GM12878 (cell line): Measurements from ENCODE around the gene UXS1. TPM values are rescaled to one million over a fixed set of nuclear protein-coding genes. Genes with fewer than 3 reads are reported as not detected.

Source experiments
- ATAC-seq: fragments of 200-7000 bp; cut with Tn5 transposase; 3 replicates; pipeline ENCODE4 v1.9.1; 2020; ENCODE audit warnings: mild to moderate bottlenecking, moderate library complexity
- BruUV-seq: library from RNA; stranded (reverse); fragments of 400-500 nt; replicated peaks from 2 replicates; lab custom pipeline; 2021; lab: Mats Ljungman, UMichigan
- CTCF ChIA-PET: fragments of 300-600 bp; sonication (Branson Sonifier 250); formaldehyde crosslinking; extraction: SDS; loops from one replicate; lab custom pipeline; 2021; ENCODE audit warnings: inconsistent platforms; lab: Yijun Ruan, JAX
- POLR2A ChIA-PET: fragments of 350-600 bp; formaldehyde crosslinking; extraction: SDS; loops from one replicate; lab custom pipeline; 2021; ENCODE audit warnings: inconsistent platforms; lab: Charles Lee
- RAD21 ChIA-PET: fragments of 300-600 bp; sonication (Branson Sonifier 250); formaldehyde crosslinking; loops from one replicate; lab custom pipeline; 2023; ENCODE audit warnings: antibody characterized with exemption; ENCODE audit not compliant: unreplicated experiment; lab: Charles Lee
- SMC1A ChIA-PET: fragments of 300-600 bp; sonication (Branson Sonifier 250); formaldehyde crosslinking; loops from one replicate; lab custom pipeline; 2023; ENCODE audit not compliant: unreplicated experiment, uncharacterized antibody; lab: Charles Lee
- DNase-seq: peaks from one replicate; pipeline ENCODE4 v3.0.0-alpha.2; 2011; ENCODE audit warnings: low read depth, low spot score
- FAIRE-seq: peaks from 3 replicates; lab custom pipeline; 2011; peaks lifted over from hg19 to GRCh38; lab: Jason Lieb, UNC
- H2AFZ ChIP-seq: 2 replicates; pipeline ENCODE4 v1.6.0; 2011; ENCODE audit warnings: low read depth, low read length, control low read depth; ENCODE audit not compliant: control insufficient read depth
- H3K27ac ChIP-seq: 2 replicates; pipeline ENCODE4 v1.5.1; 2011; ENCODE audit warnings: control low read depth; ENCODE audit not compliant: control insufficient read depth, insufficient read depth
- H3K27me3 ChIP-seq, 2 experiments: replicated peaks in 1 of 2; 2 replicates each; pipeline versions ENCODE4 v1.6.0 to v1.6.1; 2011; ENCODE audit warnings: low read length in 1 of 2; ENCODE audit not compliant: control insufficient read depth in 2 of 2, insufficient read depth in 2 of 2
- H3K36me3 ChIP-seq, 2 experiments: 2 replicates each; pipeline ENCODE4 v1.5.1; 2011; ENCODE audit warnings: low read length in 1 of 2; ENCODE audit not compliant: control insufficient read depth in 2 of 2, insufficient read depth in 2 of 2
- H3K4me1 ChIP-seq: 2 replicates; pipeline ENCODE4 v1.6.1; 2011; ENCODE audit warnings: mild to moderate bottlenecking, low read length, moderate library complexity, mixed read lengths; ENCODE audit not compliant: control insufficient read depth, insufficient read depth
- H3K4me2 ChIP-seq: 2 replicates; pipeline ENCODE4 v1.6.0; 2011; ENCODE audit warnings: control low read depth; ENCODE audit not compliant: control insufficient read depth, insufficient read depth
- H3K4me3 ChIP-seq: fragments of 200-600 bp; sonication (generic); 2 replicates; pipeline ENCODE4 v1.5.1; 2016
- H3K79me2 ChIP-seq: 2 replicates; pipeline ENCODE4 v1.6.0; 2011; ENCODE audit warnings: low read length; ENCODE audit not compliant: control insufficient read depth, insufficient read depth
- H3K9ac ChIP-seq: 2 replicates; pipeline ENCODE4 v1.8.0; 2011; ENCODE audit warnings: low read length, control low read depth, mixed read lengths; ENCODE audit not compliant: control insufficient read depth, insufficient read depth
- H3K9me3 ChIP-seq: replicated peaks from 3 replicates; pipeline ENCODE4 v1.5.1; 2011; ENCODE audit warnings: mild to moderate bottlenecking, low read length; ENCODE audit not compliant: control insufficient read depth, insufficient read depth
- H4K20me1 ChIP-seq: 2 replicates; pipeline ENCODE4 v1.6.0; 2011; ENCODE audit not compliant: control insufficient read depth, insufficient read depth
- BRCA1 ChIP-seq: IDR thresholded peaks from 2 replicates; pipeline ENCODE4 v1.6.1; 2011; ENCODE audit warnings: low read depth, low read length, improper control_type of control experiment
- HDGF ChIP-seq: fragments of 450-650 bp; IDR thresholded peaks from 2 replicates; pipeline ENCODE4 v1.6.1; 2016; ENCODE audit warnings: antibody characterized with exemption
- KDM1A ChIP-seq: fragments of 200-600 bp; sonication (generic); IDR thresholded peaks from 2 replicates; pipeline ENCODE4 v1.6.1; 2016; ENCODE audit warnings: borderline replicate concordance
- MEF2B ChIP-seq: fragments of 450-650 bp; IDR thresholded peaks from 2 replicates; pipeline ENCODE4 v1.6.1; 2018; ENCODE audit warnings: mild to moderate bottlenecking, moderate library complexity; ENCODE audit not compliant: partially characterized antibody, poor library complexity, severe bottlenecking
- MYB ChIP-seq: fragments of 150-350 bp; IDR thresholded peaks from 2 replicates; pipeline ENCODE4 v1.6.1; 2014; ENCODE audit warnings: mild to moderate bottlenecking, low read depth, low read length, borderline replicate concordance
- NFIC ChIP-seq: IDR thresholded peaks from 2 replicates; pipeline ENCODE4 v1.6.1; 2012; ENCODE audit warnings: low read depth, mild to moderate bottlenecking, inconsistent platforms, low read length, moderate library complexity
- NR2C1 ChIP-seq: fragments of 450-650 bp; IDR thresholded peaks from 2 replicates; pipeline ENCODE4 v1.6.1; 2017; ENCODE audit warnings: antibody characterized with exemption, mild to moderate bottlenecking, moderate library complexity
- PML ChIP-seq: IDR thresholded peaks from 2 replicates; pipeline ENCODE4 v1.6.1; 2012; ENCODE audit warnings: low read length, inconsistent platforms
- POLR2AphosphoS2 ChIP-seq: IDR thresholded peaks from 2 replicates; pipeline ENCODE4 v1.6.1; 2011; ENCODE audit warnings: low read depth, mild to moderate bottlenecking, low read length, improper control_type of control experiment, moderate library complexity
- RAD21 ChIP-seq: IDR thresholded peaks from 2 replicates; pipeline ENCODE4 v1.6.1; 2011; ENCODE audit warnings: mild to moderate bottlenecking, low read depth, low read length, moderate library complexity; ENCODE audit not compliant: insufficient read depth
- TBL1XR1 ChIP-seq: IDR thresholded peaks from 2 replicates; pipeline ENCODE4 v1.6.1; 2012; ENCODE audit warnings: low read depth, low read length, improper control_type of control experiment
- TCF3 ChIP-seq: IDR thresholded peaks from 2 replicates; pipeline ENCODE4 v1.6.1; 2012; ENCODE audit warnings: low read depth, mild to moderate bottlenecking, low read length, borderline replicate concordance; ENCODE audit not compliant: insufficient read depth
- WGBS: methylation state at CpG from one replicate; pipeline ENCODE4 v1.1.6; 2016; ENCODE audit warnings: low lambda C conversion rate; ENCODE audit not compliant: insufficient replicate concordance, insufficient coverage; ENCODE audit errors: missing lambda C conversion rate; 5-methylcytosine and 5-hydroxymethylcytosine counted together
- in situ Hi-C: fragments of 300-500 bp; cut with MboI; formaldehyde crosslinking; loops from 9 replicates; pipeline ENCODE4 v1.14.3; 2018; ENCODE audit warnings: mixed read lengths
- intact Hi-C: fragments of 100-400 bp; cut with micrococcal nuclease; formaldehyde crosslinking; loops from one replicate; pipeline ENCODE4 v1.14.2; 2022; ENCODE audit not compliant: unreplicated experiment
- polyA plus RNA-seq, 11 experiments: library from polyadenylated mRNA; depleted of rRNA in 4 of 11; unstranded in 6 of 11; stranded (reverse) in 5 of 11; fragments of >200 nt; fragmentation: Nextera tagmentation in 4 of 11; fragmentation: Illumina TruSeq in 1 of 11; extraction: Ambion mirVana in 4 of 11; extraction: Trizol in 1 of 11; gene quantifications; 1 replicate in 1 of 11; 2 replicates in 10 of 11; pipeline versions ENCODE4 v1.2.1 to v1.2.3, GENCODE V29; 2011 to 2016; ENCODE audit warnings: inconsistent platforms in 2 of 11, missing spikeins in 2 of 11, low read depth in 1 of 11
- total RNA-seq, 4 experiments: library from RNA; depleted of rRNA in 3 of 4; stranded (reverse); fragments of >200 nt in 3 of 4; fragmentation: Illumina TruSeq in 1 of 4; extraction: Trizol in 1 of 4; gene quantifications; 2 replicates each; pipeline versions ENCODE4 v1.2.1 to v1.2.3, GENCODE V29; 2013 to 2021
- TF ChIP-seq, protein P1 (sequence below): fragments of 450-650 bp; IDR thresholded peaks from 2 replicates; pipeline ENCODE4 v1.6.1; 2017; ENCODE audit warnings: mild to moderate bottlenecking
- TF ChIP-seq, protein P2 (sequence below): IDR thresholded peaks from 2 replicates; pipeline ENCODE4 v1.6.1; 2011; ENCODE audit warnings: mild to moderate bottlenecking, low read depth, low read length, moderate library complexity; ENCODE audit not compliant: insufficient replicate concordance

UXS1 gene
- total and polyA plus RNA-seq, 10 of the 15 experiments (the other 5 are each of a cell fraction or from before 2014, with no cell fraction given): 6.0 to 25.4 (median 24.0) TPM

DNA sequence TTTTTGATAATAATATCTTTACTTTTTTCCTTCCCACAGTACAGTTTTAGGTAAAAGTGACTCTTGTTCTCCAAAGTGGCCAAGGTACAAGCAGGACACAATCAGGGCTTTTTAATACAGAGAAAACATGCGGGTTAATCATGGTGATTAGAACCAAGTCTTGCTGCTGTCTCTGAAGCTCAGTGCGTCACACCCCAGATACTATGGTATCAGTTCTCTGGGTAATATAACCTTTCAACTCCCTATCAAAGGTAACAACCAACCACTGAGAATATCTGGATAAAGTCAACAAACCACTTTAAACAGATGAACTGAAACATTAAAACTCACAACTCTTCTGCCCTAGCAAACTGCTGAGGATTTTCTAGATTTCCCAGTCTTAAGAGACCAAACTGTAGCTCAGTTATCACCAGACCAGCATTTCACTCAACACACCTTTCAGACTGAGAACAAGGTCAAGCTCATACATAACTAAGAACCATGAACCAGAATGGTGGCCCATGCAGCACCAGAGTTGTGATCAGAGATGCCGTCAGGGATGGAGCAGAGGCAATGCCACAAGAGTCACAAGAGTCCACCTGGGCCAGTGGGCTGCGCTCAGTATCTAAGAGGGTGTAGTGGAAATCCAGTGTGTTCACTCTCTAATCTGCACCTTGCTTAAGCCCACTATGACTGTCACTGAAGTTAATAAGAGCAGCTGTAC, 103.0 kb downstream of the UXS1 start:
- ChIA-PET POLR2A (no interaction called here), SMC1A (no interaction called here), RAD21 (no interaction called here), CTCF (interaction anchor here (1.5 kb wide), 1 partner anchor 344 kb away, joined by 4 read pairs; no protein-coding TSS in a partner anchor)
- whole genome bisulfite sequencing: 100% methylated on average over 4 of the region's 4 CpGs
- ATAC-seq (no peak), FAIRE-seq (no peak), DNase-seq (no peak)
- no peak overlapping the region for H3K4me2 ChIP-seq
- no TSS peak for BruUV-seq
- TF ChIP-seq MYB (no peak), TCF3 (no peak), MEF2B (no peak), NR2C1 (no peak), POLR2AphosphoS2 (no peak), HDGF (no peak), TBL1XR1 (no peak), RAD21 (no peak), NFIC (no peak), BRCA1 (no peak), KDM1A (no peak), PML (no peak)
- TF ChIP-seq, protein P1, sequence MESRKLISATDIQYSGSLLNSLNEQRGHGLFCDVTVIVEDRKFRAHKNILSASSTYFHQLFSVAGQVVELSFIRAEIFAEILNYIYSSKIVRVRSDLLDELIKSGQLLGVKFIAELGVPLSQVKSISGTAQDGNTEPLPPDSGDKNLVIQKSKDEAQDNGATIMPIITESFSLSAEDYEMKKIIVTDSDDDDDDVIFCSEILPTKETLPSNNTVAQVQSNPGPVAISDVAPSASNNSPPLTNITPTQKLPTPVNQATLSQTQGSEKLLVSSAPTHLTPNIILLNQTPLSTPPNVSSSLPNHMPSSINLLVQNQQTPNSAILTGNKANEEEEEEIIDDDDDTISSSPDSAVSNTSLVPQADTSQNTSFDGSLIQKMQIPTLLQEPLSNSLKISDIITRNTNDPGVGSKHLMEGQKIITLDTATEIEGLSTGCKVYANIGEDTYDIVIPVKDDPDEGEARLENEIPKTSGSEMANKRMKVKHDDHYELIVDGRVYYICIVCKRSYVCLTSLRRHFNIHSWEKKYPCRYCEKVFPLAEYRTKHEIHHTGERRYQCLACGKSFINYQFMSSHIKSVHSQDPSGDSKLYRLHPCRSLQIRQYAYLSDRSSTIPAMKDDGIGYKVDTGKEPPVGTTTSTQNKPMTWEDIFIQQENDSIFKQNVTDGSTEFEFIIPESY: no peak
- TF ChIP-seq, protein P2, sequence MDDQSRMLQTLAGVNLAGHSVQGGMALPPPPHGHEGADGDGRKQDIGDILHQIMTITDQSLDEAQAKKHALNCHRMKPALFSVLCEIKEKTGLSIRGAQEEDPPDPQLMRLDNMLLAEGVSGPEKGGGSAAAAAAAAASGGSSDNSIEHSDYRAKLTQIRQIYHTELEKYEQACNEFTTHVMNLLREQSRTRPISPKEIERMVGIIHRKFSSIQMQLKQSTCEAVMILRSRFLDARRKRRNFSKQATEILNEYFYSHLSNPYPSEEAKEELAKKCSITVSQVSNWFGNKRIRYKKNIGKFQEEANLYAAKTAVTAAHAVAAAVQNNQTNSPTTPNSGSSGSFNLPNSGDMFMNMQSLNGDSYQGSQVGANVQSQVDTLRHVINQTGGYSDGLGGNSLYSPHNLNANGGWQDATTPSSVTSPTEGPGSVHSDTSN: no peak
- no peak overlapping the region for H3K27ac ChIP-seq
- no peaks in the 10 kb centered on the region for H3K79me2 ChIP-seq
- no peaks in the 10 kb centered on the region for H4K20me1 ChIP-seq
- H3K9me3 ChIP-seq: no peaks in the 10 kb centered on the region
- no peak overlapping the region for H3K4me3 ChIP-seq
- in situ Hi-C loops (no loop called here), intact Hi-C loops (no loop called here)
- H3K9ac ChIP-seq: no peak overlapping the region
- peaks cover 0 to 1% of the 10 kb centered on the region in 2 experiments; a peak in 1 of 4 replicates for H3K36me3 ChIP-seq
- H3K4me1 ChIP-seq: no peaks in the 10 kb centered on the region
- H2AFZ ChIP-seq: no peak overlapping the region
- H3K27me3 ChIP-seq: no peaks in the 10 kb centered on the region
